Spleen (tissue), 11 donors: ENCODE data around the gene PIP5K1B. TPM values are rescaled to one million over a fixed set of nuclear protein-coding genes. Genes with fewer than 3 reads are reported as not detected.

ENCODE experiments used
- DNase-seq: peaks from one replicate; pipeline ENCODE4 v3.0.0-alpha.2; 2020
- H3K27ac ChIP-seq, 8 donors: fragments of 200-600 bp; sonication (generic) in 7 of 8; 1 replicate in 4 of 8; 2 replicates in 4 of 8; pipeline versions ENCODE4 v1.5.0 to v1.8.0; 2016 to 2021; ENCODE audit warnings: inconsistent platforms in 4 of 8, mild to moderate bottlenecking in 4 of 8, moderate library complexity in 1 of 8
- H3K27me3 ChIP-seq, 7 donors: fragments of 200-600 bp; sonication (generic) in 6 of 7; replicated peaks in 1 of 7; 1 replicate in 4 of 7; 2 replicates in 3 of 7; pipeline versions ENCODE4 v1.5.0 to v1.8.0; 2016 to 2021; ENCODE audit warnings: inconsistent platforms in 3 of 7, mild to moderate bottlenecking in 1 of 7
- H3K36me3 ChIP-seq, 6 donors: fragments of 200-600 bp; sonication (generic) in 5 of 6; 1 replicate in 4 of 6; 2 replicates in 2 of 6; pipeline versions ENCODE4 v1.5.0 to v1.8.0; 2016 to 2021; ENCODE audit warnings: inconsistent platforms in 2 of 6
- H3K4me1 ChIP-seq, 6 donors: fragments of 200-600 bp; sonication (generic) in 5 of 6; 1 replicate in 3 of 6; 2 replicates in 3 of 6; pipeline versions ENCODE4 v1.5.0 to v1.8.0; 2016 to 2021; ENCODE audit warnings: inconsistent platforms in 3 of 6
- H3K4me3 ChIP-seq, 8 donors: fragments of 200-600 bp; sonication (generic) in 7 of 8; 1 replicate in 4 of 8; 2 replicates in 4 of 8; pipeline versions ENCODE4 v1.5.0 to v1.8.0; 2016 to 2021; ENCODE audit warnings: inconsistent platforms in 4 of 8, mild to moderate bottlenecking in 4 of 8, moderate library complexity in 2 of 8
- H3K9me3 ChIP-seq, 8 donors: fragments of 200-600 bp; sonication (generic) in 7 of 8; 1 replicate in 4 of 8; 2 replicates in 4 of 8; pipeline versions ENCODE4 v1.5.0 to v1.8.0; 2016 to 2021; ENCODE audit warnings: inconsistent platforms in 4 of 8
- CTCF ChIP-seq, 11 experiments: fragments of 200-600 bp in 7 of 11; fragments of 450-650 bp in 4 of 11; sonication (generic) in 4 of 11; IDR thresholded peaks in 8 of 11; conservative IDR thresholded peaks in 3 of 11; 1 replicate in 7 of 11; 2 replicates in 4 of 11; pipeline versions ENCODE4 v1.4.0 to v1.8.0; 2016 to 2021; ENCODE audit warnings: antibody characterized with exemption in 11 of 11, inconsistent platforms in 4 of 11, mild to moderate bottlenecking in 1 of 11
- POLR2A ChIP-seq, 3 donors: fragments of 450-650 bp; IDR thresholded peaks; one replicate each; pipeline ENCODE4 v1.5.1; 2017; ENCODE audit warnings: antibody characterized with exemption in 3 of 3, mild to moderate bottlenecking in 1 of 3
- POLR2AphosphoS5 ChIP-seq, 3 donors: sonication (generic); formaldehyde crosslinking; IDR thresholded peaks; one replicate each; pipeline ENCODE4 v1.5.1; 2017; ENCODE audit warnings: antibody characterized with exemption in 3 of 3
- WGBS, 5 donors: extraction: QIAGEN DNeasy Blood & Tissue Kit in 3 of 5; methylation state at CpG; one replicate each; pipeline versions ENCODE4 v1.1.5 to v1.1.7; 2013 to 2018; 5-methylcytosine and 5-hydroxymethylcytosine counted together
- intact Hi-C: fragments of 100-400 bp; cut with DNase I; formaldehyde crosslinking; loops from one replicate; pipeline ENCODE4 v1.15.0; 2023; ENCODE audit warnings: low total_unique reads
- polyA plus RNA-seq, 3 donors: library from polyadenylated mRNA; stranded (reverse); fragments of 200-250 nt; gene quantifications; one replicate each; pipeline ENCODE4 v1.2.1, GENCODE V29; 2013
- total RNA-seq, 7 donors: library from RNA; depleted of rRNA in 3 of 7; stranded (reverse); fragments of >200 nt in 3 of 7; fragmentation: NEBNext Ultra II Directional in 4 of 7; extraction: Animal tissue kit (Norgen Biotek cat#: 25700) in 4 of 7; gene quantifications; one replicate each; pipeline versions ENCODE4 v1.1.0 to v1.2.1, GENCODE V29; 2016 to 2021
- donor health status: healthy with polysubstance abuse.
- donor health status: DM: no; HTN: no; CAD: no; lungs with moderate emphysema.
- donor health status: DM: no; HTN: no; CAD: no.
- donor health status: Bipolar disorder and iron deficiency.
- donor health status: healthy.
- donor health status: DM: no; HTN: no; CAD: no.
- donor health status: DM: yes; HTN: yes; CAD: no.

The PIP5K1B gene
- total and polyA plus RNA-seq, 10 donors: 1.5 to 10.3 (median 6.8) TPM

GRCh38 chr9:68876681-68877080 lies 171.6 kb downstream of the PIP5K1B start:
- no peak overlapping the region for H3K4me3 ChIP-seq
- 62 to 65% (median 63%) methylated on average over 3 of the region's 3 CpGs for WGBS, 5 donors
- no peaks in the 10 kb centered on the region for H3K27me3 ChIP-seq
- H3K9me3 ChIP-seq: no peaks in the 10 kb centered on the region
- no peaks in the 10 kb centered on the region for H3K36me3 ChIP-seq
- TF ChIP-seq CTCF (IDR thresholded peaks at IDR 0.05 in 8 of 11, conservative IDR thresholded peaks at IDR 0.05 in 3 of 11): no peak
- no peak for TF ChIP-seq POLR2AphosphoS5 (IDR thresholded peaks at IDR 0.05)
- TF ChIP-seq POLR2A (IDR thresholded peaks at IDR 0.05): no peak
- no peak for DNase-seq
- intact Hi-C loops: no loop called here
- H3K4me1 ChIP-seq: peaks cover 0 to 5% (median 0%) of the 10 kb centered on the region in 6 donors
- no peak overlapping the region for H3K27ac ChIP-seq

DNA sequence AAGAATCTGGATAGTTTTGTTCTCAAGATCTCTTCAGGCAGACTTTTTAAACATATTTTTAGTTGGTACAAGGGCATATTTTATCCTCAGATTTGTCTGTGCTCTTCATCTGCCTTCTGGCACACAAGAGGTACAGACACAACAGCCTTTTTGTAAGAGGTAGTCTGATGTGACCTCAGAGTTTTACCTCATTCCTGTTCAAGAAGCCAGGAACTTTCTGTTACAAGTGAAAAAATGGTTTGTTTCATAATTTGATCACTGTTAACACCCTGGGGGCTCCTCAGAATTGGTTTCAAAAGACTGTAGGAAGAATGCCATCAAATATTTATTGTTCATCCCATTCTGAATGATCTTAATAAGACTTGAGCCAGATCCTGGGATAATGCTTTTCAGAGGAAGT lies 172.2 kb downstream of the PIP5K1B start:
- no peak for TF ChIP-seq POLR2A (IDR thresholded peaks at IDR 0.05)
- TF ChIP-seq CTCF (IDR thresholded peaks at IDR 0.05 in 8 of 11, conservative IDR thresholded peaks at IDR 0.05 in 3 of 11): no peak
- TF ChIP-seq POLR2AphosphoS5 (IDR thresholded peaks at IDR 0.05): no peak
- Histone ChIP-seq H3K4me1 (peaks cover 0 to 5% (median 0%) of the 10 kb centered on the region in 6 donors), H3K36me3 (no peaks in the 10 kb centered on the region), H3K27me3 (no peaks in the 10 kb centered on the region), H3K4me3 (no peak overlapping the region), H3K27ac (no peak overlapping the region), H3K9me3 (no peaks in the 10 kb centered on the region)
- intact Hi-C loops: no loop called here
- DNase-seq: no peak

- Histone ChIP-seq H3K4me3 (no peak overlapping the region), H3K27me3 (no peaks in the 10 kb centered on the region), H3K4me1 (no peaks in the 10 kb centered on the region), H3K9me3 (no peaks in the 10 kb centered on the region), H3K27ac (no peak overlapping the region), H3K36me3 (no peaks in the 10 kb centered on the region)
- DNase-seq: no peak
- TF ChIP-seq CTCF (IDR thresholded peaks at IDR 0.05 in 8 of 11, conservative IDR thresholded peaks at IDR 0.05 in 3 of 11) (no peak), POLR2A (IDR thresholded peaks at IDR 0.05) (no peak), POLR2AphosphoS5 (IDR thresholded peaks at IDR 0.05) (no peak)
- intact Hi-C loops: no loop called here
Measured at GRCh38 chr9:68878450-68878849, 173.4 kb downstream of the PIP5K1B start.

- Histone ChIP-seq H3K36me3 (no peaks in the 10 kb centered on the region), H3K4me3 (no peak overlapping the region), H3K27ac (no peak overlapping the region), H3K27me3 (no peaks in the 10 kb centered on the region), H3K4me1 (no peaks in the 10 kb centered on the region), H3K9me3 (no peaks in the 10 kb centered on the region)
- intact Hi-C loops: no loop called here
- TF ChIP-seq POLR2AphosphoS5 (IDR thresholded peaks at IDR 0.05) (no peak), CTCF (IDR thresholded peaks at IDR 0.05 in 8 of 11, conservative IDR thresholded peaks at IDR 0.05 in 3 of 11) (no peak), POLR2A (IDR thresholded peaks at IDR 0.05) (no peak)
- no peak for DNase-seq
- WGBS, 5 donors: 69 to 77% (median 73%) methylated on average over 3 of the region's 3 CpGs
Measured at GRCh38 chr9:68883224-68883623, 178.2 kb downstream of the PIP5K1B start.
